Hematopoietic multipotent progenitor cell (in vitro differentiated cells): ENCODE results near the gene CDH22. TPM values are rescaled to one million over a fixed set of nuclear protein-coding genes. Genes with fewer than 3 reads are reported as not detected.

ENCODE experiments used
- DNase-seq, 3 donors: peaks; one replicate each; pipeline ENCODE4 v3.0.0-alpha.2; 2011 to 2015; ENCODE audit warnings: low read depth in 2 of 3, low spot score in 2 of 3
- total RNA-seq: library from RNA; depleted of rRNA; stranded (reverse); fragments of >200 nt; gene quantifications from one replicate; pipeline ENCODE4 v1.2.3, GENCODE V29; 2012

Gene CDH22
- total RNA-seq, 1 donor = not detected

GRCh38 chr20:46130534-46130933 is 177.8 kb downstream of the CDH22 start:
- DNase-seq = no peak

- no peak for DNase-seq
These were observed 178.3 kb downstream of the CDH22 start for GRCh38 chr20:46129955-46130481.

GRCh38 chr20:46128310-46129151 is 179.8 kb downstream of the CDH22 start:
- peak in 1 of 3 donors; percentile 7 for DNase-seq

GRCh38 chr20:46127396-46128010 is 180.8 kb downstream of the CDH22 start:
- no peak for DNase-seq

GRCh38 chr20:46126440-46127056 is 181.8 kb downstream of the CDH22 start:
- DNase-seq = no peak

Other genes starting within 250 kb of the CDH22 start
- 19.7 TPM for gene NCOA5, start 218.5 kb downstream of the CDH22 start, total RNA-seq
- 4.6 TPM for gene CD40, start 190.2 kb downstream of the CDH22 start, total RNA-seq
- 49.0 TPM for gene ELMO2, start 98.1 kb upstream of the CDH22 start, total RNA-seq
- gene ZNF334, start 205.1 kb upstream of the CDH22 start, total RNA-seq = 3.0 TPM
- not detected for gene OCSTAMP, start 242.2 kb upstream of the CDH22 start, total RNA-seq